Measurements from ENCODE around the gene NKG7. TPM values are rescaled to one million over a fixed set of nuclear protein-coding genes. Genes with fewer than 3 reads are reported as not detected.

Gene NKG7
- total and polyA plus RNA-seq, 8 donors, result 2.8 to 50.1 (median 6.0) TPM

DNA sequence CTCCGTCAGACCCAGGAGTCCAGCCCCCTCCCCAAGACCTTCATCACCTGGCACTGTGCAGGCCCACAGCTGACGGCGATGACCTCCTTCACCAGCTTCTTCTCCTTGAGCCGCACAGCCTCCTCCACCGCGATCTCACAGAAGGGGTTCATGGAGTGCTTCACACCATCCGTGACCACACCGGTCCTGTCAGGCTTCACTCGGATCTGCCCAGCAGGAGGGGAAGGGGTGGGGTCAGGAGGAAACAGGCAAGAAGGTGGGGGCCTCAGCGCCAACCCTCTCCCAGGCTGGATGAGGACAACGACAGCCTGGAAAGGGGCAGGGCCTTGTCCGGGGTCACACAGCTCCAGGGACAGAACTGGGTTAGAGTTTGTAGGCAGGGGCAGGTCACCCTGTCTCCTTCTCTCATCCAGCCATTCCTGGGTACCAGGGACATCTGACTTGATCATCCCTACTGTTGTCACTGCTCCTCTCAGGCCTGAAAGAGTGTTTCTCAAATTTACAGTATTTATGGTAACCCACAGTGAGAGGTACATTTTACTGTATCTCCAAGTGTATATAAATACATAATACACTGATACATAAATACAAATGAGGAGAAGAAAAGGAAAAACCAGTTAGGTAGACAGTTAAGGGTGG lies 18.2 kb downstream of the NKG7 start:
- TF ChIP-seq, protein P1, sequence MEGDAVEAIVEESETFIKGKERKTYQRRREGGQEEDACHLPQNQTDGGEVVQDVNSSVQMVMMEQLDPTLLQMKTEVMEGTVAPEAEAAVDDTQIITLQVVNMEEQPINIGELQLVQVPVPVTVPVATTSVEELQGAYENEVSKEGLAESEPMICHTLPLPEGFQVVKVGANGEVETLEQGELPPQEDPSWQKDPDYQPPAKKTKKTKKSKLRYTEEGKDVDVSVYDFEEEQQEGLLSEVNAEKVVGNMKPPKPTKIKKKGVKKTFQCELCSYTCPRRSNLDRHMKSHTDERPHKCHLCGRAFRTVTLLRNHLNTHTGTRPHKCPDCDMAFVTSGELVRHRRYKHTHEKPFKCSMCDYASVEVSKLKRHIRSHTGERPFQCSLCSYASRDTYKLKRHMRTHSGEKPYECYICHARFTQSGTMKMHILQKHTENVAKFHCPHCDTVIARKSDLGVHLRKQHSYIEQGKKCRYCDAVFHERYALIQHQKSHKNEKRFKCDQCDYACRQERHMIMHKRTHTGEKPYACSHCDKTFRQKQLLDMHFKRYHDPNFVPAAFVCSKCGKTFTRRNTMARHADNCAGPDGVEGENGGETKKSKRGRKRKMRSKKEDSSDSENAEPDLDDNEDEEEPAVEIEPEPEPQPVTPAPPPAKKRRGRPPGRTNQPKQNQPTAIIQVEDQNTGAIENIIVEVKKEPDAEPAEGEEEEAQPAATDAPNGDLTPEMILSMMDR (IDR thresholded peaks at IDR 0.05), result no peak
- Histone ChIP-seq H3K4me3 (no peak overlapping the region), H3K9me3 (no peaks in the 10 kb centered on the region), H3K27ac (no peak overlapping the region), H3K27me3 (no peaks in the 10 kb centered on the region), H3K36me3 (peaks cover 0 to 39% of the 10 kb centered on the region in 2 donors), H3K4me1 (no peaks in the 10 kb centered on the region)
- no peak for DNase-seq
- no peak for ATAC-seq
- intact Hi-C loops (cut with DNase I), result no loop called here

DNA sequence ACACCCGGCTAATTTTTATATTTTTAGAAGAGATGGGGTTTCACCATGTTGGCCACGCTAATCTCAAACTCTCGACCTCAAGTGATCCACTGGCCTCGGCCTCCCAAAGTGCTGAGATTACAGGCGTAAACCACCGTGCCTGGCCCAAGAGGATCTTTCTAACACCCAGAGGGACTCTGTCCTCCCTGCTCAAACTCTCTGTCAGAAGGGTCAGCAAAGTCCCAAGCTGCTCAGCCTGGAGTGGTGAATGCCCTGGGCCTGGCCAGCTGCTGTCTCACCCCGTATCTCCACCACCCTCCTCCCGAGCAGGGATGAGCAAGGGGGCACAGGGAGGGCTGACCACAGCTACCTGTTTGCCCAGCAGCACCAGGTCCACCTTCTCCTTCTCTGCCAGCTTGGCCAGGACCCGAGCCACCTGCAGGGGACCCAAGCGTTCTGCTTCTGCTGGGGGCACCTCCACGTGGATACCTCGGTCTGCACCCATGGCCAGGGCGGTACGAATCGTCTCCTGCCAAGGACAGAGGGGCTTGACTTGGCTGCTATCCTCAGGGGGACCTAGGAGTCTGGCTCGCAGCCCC lies 19.6 kb downstream of the NKG7 start:
- H3K36me3 ChIP-seq, result peaks cover 0 to 40% of the 10 kb centered on the region in 2 donors
- no peaks in the 10 kb centered on the region for H3K27me3 ChIP-seq
- ATAC-seq (no peak), DNase-seq (no peak)
- TF ChIP-seq, protein P1 (IDR thresholded peaks at IDR 0.05), result no peak
- H3K9me3 ChIP-seq, result no peaks in the 10 kb centered on the region
- intact Hi-C loops (cut with DNase I), result no loop called here
- H3K4me3 ChIP-seq, result no peak overlapping the region
- H3K4me1 ChIP-seq, result no peaks in the 10 kb centered on the region
- H3K27ac ChIP-seq, result no peak overlapping the region

DNA sequence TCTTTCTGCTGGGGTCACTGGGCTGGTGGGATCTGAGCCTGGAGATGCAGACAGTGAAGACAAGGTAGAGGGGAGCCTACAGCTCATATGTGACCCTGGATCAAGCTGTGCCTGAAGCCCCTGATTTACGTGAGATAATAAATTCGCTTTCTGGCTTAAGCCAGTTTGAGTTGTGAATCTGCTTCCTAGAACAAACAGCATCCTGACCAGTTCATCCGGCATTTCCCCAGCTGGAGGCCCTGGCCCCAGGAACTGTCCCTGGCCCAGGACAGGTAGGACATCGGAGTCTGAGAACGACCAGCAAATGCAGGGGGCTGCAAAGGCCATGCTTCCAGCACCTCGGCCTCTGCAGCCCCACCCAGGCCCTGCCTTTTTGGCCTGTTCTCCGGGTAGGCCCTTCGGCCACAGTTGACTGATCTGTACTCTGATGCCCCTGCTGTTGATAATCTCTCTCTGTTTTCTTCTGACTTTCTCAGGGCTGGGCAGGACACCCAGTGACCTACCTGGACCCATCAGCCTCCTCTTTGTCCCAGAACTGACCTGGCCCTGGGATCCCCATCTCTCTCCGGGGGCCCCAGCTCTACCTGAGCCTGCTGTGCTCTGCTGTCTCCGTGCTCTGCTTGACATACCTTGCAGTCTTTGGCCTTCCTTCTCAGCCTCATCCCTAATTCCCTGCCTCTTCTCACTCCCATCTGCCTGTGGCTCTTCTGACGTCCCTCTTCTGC lies 21.0 kb downstream of the NKG7 start:
- no peak overlapping the region for H3K4me3 ChIP-seq
- no peak for DNase-seq
- no peaks in the 10 kb centered on the region for H3K4me1 ChIP-seq
- TF ChIP-seq, protein P1 (IDR thresholded peaks at IDR 0.05), result no peak
- ATAC-seq, result no peak
- intact Hi-C loops (cut with DNase I), result no loop called here
- no peaks in the 10 kb centered on the region for H3K27me3 ChIP-seq
- no peaks in the 10 kb centered on the region for H3K9me3 ChIP-seq
- peaks cover 0 to 52% of the 10 kb centered on the region in 2 donors for H3K36me3 ChIP-seq
- H3K27ac ChIP-seq, result no peak overlapping the region

DNA sequence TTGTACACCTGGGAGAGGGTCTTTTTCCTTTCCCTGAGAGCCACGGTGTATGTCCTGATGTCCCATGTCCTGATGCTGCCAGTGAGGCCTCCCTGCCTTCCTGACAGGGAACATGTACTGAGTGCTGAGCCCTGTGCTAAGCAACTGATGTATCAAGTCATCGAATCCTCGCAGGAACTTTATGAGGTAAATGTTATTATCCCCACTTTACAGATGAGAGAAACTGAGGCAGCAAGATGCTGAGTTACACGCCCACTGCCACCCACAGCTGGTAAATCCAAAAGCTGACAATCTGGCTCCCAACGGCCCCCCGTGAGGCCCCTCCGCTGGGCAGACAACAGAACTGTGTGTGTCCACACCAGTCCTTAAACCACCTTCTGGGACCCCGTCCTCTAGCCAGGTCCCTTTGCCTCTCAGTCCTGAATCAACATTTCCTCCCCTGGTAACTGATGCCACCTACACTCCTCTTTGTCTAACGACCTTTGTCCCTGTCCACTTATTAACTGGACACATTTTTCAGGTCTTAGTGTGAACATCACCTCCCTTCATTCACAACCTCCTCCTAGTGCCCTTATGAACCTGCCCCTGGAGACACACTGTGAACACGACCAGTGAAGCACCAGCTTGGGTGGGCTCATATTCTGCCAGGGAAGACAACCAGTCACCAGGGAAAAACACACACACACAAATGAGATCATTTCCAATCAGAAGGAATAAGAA lies 25.1 kb downstream of the NKG7 start:
- no peak for DNase-seq
- Histone ChIP-seq H3K27me3 (no peaks in the 10 kb centered on the region), H3K36me3 (peaks cover 0 to 57% of the 10 kb centered on the region in 2 donors), H3K9me3 (no peaks in the 10 kb centered on the region), H3K4me1 (no peaks in the 10 kb centered on the region), H3K27ac (no peak overlapping the region), H3K4me3 (no peak overlapping the region)
- TF ChIP-seq, protein P1 (IDR thresholded peaks at IDR 0.05), result no peak
- intact Hi-C loops (cut with DNase I), result no loop called here
- no peak for ATAC-seq

DNA sequence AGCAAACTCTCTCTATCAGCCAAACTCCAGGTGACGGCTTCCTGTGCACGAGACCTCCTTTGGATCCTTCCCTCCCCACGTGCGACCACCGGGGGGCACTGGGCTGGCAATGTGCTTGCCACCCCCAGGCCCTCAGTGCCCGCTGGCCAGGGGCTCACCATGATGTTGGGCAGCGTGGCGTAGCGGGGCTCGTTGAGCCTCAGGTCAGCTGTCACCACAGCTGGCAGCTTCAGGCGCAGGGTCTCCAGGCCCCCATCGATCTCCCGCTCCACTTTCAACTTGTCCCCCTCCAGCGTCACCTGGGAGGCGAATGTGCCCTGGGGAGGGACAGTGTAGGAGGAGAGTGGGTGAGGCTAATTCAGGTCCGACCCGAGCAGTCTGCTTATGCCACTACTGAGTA lies 25.7 kb downstream of the NKG7 start:
- Histone ChIP-seq H3K9me3 (no peaks in the 10 kb centered on the region), H3K4me1 (no peaks in the 10 kb centered on the region), H3K36me3 (peaks cover 0 to 51% of the 10 kb centered on the region in 2 donors), H3K4me3 (no peak overlapping the region), H3K27ac (no peak overlapping the region), H3K27me3 (no peaks in the 10 kb centered on the region)
- TF ChIP-seq, protein P1 (IDR thresholded peaks at IDR 0.05), result no peak
- ATAC-seq, result no peak
- no peak for DNase-seq
- intact Hi-C loops (cut with DNase I), result no loop called here

All from left lung (tissue), 10 donors.